IMR-90 (cell line): ENCODE data around the gene NR1H2. TPM values are rescaled to one million over a fixed set of nuclear protein-coding genes. Genes with fewer than 3 reads are reported as not detected.

ENCODE experiments used
- ATAC-seq: fragments of 200-7000 bp; cut with Tn5 transposase; 2 replicates; pipeline ENCODE4 v1.9.1; 2020; ENCODE audit warnings: low read depth, mild to moderate bottlenecking, moderate library complexity
- BruUV-seq: library from RNA; stranded (reverse); fragments of 400-500 nt; replicated peaks from 2 replicates; lab custom pipeline; 2021; lab: Mats Ljungman, UMichigan
- CTCF ChIA-PET: fragments of 300-600 bp; formaldehyde crosslinking; extraction: SDS; loops from one replicate; lab custom pipeline; 2021; ENCODE audit warnings: antibody characterized with exemption; lab: Yijun Ruan, JAX
- POLR2A ChIA-PET: fragments of 300-600 bp; sonication (Branson Sonifier 250); formaldehyde crosslinking; loops from one replicate; lab custom pipeline; 2022; ENCODE audit warnings: antibody characterized with exemption; ENCODE audit not compliant: unreplicated experiment; lab: Charles Lee
- DNase-seq: peaks from one replicate; pipeline ENCODE4 v3.0.0; 2013
- H2AFZ ChIP-seq: replicated peaks from 2 replicates; pipeline ENCODE3; 2013; ENCODE audit warnings: low read length, mild to moderate bottlenecking; ENCODE audit not compliant: poor library complexity
- H2AK5ac ChIP-seq: 2 replicates; pipeline ENCODE4 v1.6.1; 2013; ENCODE audit warnings: low read depth, low read length, inconsistent platforms
- H2AK9ac ChIP-seq: replicated peaks from 2 replicates; pipeline ENCODE3; 2013; ENCODE audit warnings: mild to moderate bottlenecking, low read depth, low read length, moderate library complexity; ENCODE audit not compliant: poor library complexity
- H2BK120ac ChIP-seq: 2 replicates; pipeline ENCODE4 v1.6.1; 2013; ENCODE audit warnings: low read depth, low read length, inconsistent platforms
- H2BK15ac ChIP-seq: 3 replicates; pipeline ENCODE4 v1.6.1; 2013; ENCODE audit warnings: low read depth, low read length, inconsistent platforms
- H2BK20ac ChIP-seq: 2 replicates; pipeline ENCODE4 v1.6.1; 2013; ENCODE audit warnings: low read depth, mild to moderate bottlenecking, inconsistent platforms, low read length, moderate library complexity
- H2BK5ac ChIP-seq: 2 replicates; pipeline ENCODE4 v1.6.1; 2013; ENCODE audit warnings: mild to moderate bottlenecking, low read depth, low read length, inconsistent platforms; ENCODE audit not compliant: poor library complexity, severe bottlenecking
- H3K14ac ChIP-seq: replicated peaks from 2 replicates; pipeline ENCODE4 v1.6.1; 2013; ENCODE audit warnings: low read depth, low read length, inconsistent platforms
- H3K18ac ChIP-seq: 2 replicates; pipeline ENCODE4 v1.6.1; 2013; ENCODE audit warnings: low read depth, low read length, control low read depth
- H3K23ac ChIP-seq: 2 replicates; pipeline ENCODE4 v1.6.1; 2013; ENCODE audit warnings: low read depth, low read length, inconsistent platforms
- H3K27ac ChIP-seq: 2 replicates; pipeline ENCODE4 v1.5.1; 2013; ENCODE audit warnings: mild to moderate bottlenecking, control low read depth, low read length; ENCODE audit not compliant: insufficient read depth
- H3K27me3 ChIP-seq: 2 replicates; pipeline ENCODE4 v1.6.1; 2013; ENCODE audit warnings: low read length; ENCODE audit not compliant: control insufficient read depth, insufficient read depth
- H3K36me3 ChIP-seq: 2 replicates; pipeline ENCODE4 v1.6.1; 2013; ENCODE audit warnings: low read length, mixed read lengths; ENCODE audit not compliant: control insufficient read depth, insufficient read depth
- H3K4ac ChIP-seq: 2 replicates; pipeline ENCODE4 v1.6.1; 2013; ENCODE audit warnings: low read depth, low read length, inconsistent platforms
- H3K4me1 ChIP-seq: 2 replicates; pipeline ENCODE4 v1.6.1; 2013; ENCODE audit warnings: low read length, mixed read lengths; ENCODE audit not compliant: control insufficient read depth, insufficient read depth
- H3K4me2 ChIP-seq: 2 replicates; pipeline ENCODE4 v1.6.1; 2013; ENCODE audit warnings: low read depth, mild to moderate bottlenecking, control low read depth, low read length, moderate library complexity
- H3K4me3 ChIP-seq: 2 replicates; pipeline ENCODE4 v1.5.1; 2013; ENCODE audit warnings: low read depth, mild to moderate bottlenecking, control low read depth, low read length, moderate library complexity; ENCODE audit not compliant: insufficient read depth
- H3K56ac ChIP-seq: 2 replicates; pipeline ENCODE4 v1.6.1; 2013; ENCODE audit warnings: low read length, inconsistent platforms; ENCODE audit not compliant: insufficient read depth; ENCODE audit errors: extremely low read depth
- H3K79me1 ChIP-seq, 2 experiments: 2 replicates each; pipeline ENCODE4 v1.6.1; 2013; ENCODE audit warnings: low read length in 2 of 2, inconsistent platforms in 1 of 2, low read depth in 1 of 2
- H3K9ac ChIP-seq: 2 replicates; pipeline ENCODE4 v1.6.1; 2013; ENCODE audit warnings: low read depth, low read length, control low read depth
- H3K9me1 ChIP-seq: 2 replicates; pipeline ENCODE4 v1.6.1; 2013; ENCODE audit warnings: low read length, inconsistent platforms; ENCODE audit not compliant: insufficient read depth
- H3K9me3 ChIP-seq: 2 replicates; pipeline ENCODE4 v1.6.1; 2013; ENCODE audit warnings: low read length; ENCODE audit not compliant: control insufficient read depth, insufficient read depth
- H4K20me1 ChIP-seq: 2 replicates; pipeline ENCODE4 v1.6.1; 2013; ENCODE audit warnings: low read length, inconsistent platforms; ENCODE audit not compliant: insufficient read depth
- H4K5ac ChIP-seq: 2 replicates; pipeline ENCODE4 v1.6.1; 2013; ENCODE audit warnings: mild to moderate bottlenecking, low read depth, low read length, control low read depth
- H4K8ac ChIP-seq, 2 experiments: 2 replicates each; pipeline ENCODE4 v1.6.1; 2013; ENCODE audit warnings: low read depth in 2 of 2, low read length in 2 of 2, control low read depth in 1 of 2, inconsistent platforms in 1 of 2
- H4K91ac ChIP-seq: 2 replicates; pipeline ENCODE4 v1.6.1; 2013; ENCODE audit warnings: low read depth, low read length, inconsistent platforms; ENCODE audit not compliant: insufficient read depth
- WGBS, 2 experiments: methylation state at CpG; one replicate each; pipeline versions ENCODE4 v1.1.5 to v1.1.7; 2013; ENCODE audit warnings: missing lambda C conversion rate in 2 of 2; ENCODE audit not compliant: insufficient read length in 1 of 2; ENCODE audit errors: extremely low coverage in 2 of 2; 5-methylcytosine and 5-hydroxymethylcytosine counted together
- dilution Hi-C: fragments of 300-500 bp; cut with HindIII; formaldehyde crosslinking; loops from one replicate; pipeline ENCODE4 v1.14.3; 2018; ENCODE audit warnings: low sequenced_read_pairs; ENCODE audit not compliant: unreplicated experiment
- in situ Hi-C: fragments of 300-500 bp; cut with MboI; formaldehyde crosslinking; loops from 3 replicates; pipeline ENCODE4 v1.14.3; 2019; ENCODE audit warnings: low sequenced_read_pairs, inconsistent platforms, mixed read lengths
- intact Hi-C: fragments of 100-400 bp; cut with micrococcal nuclease; formaldehyde crosslinking; loops from 2 replicates; pipeline ENCODE4 v1.10.0; 2022
- polyA plus RNA-seq, 3 experiments: library from polyadenylated mRNA; depleted of rRNA; stranded (reverse); fragments of >200 nt; gene quantifications; 2 replicates each; pipeline ENCODE4 v1.2.3, GENCODE V29; 2012; ENCODE audit warnings: low replicate concordance in 1 of 3
- total RNA-seq: library from RNA; depleted of rRNA; stranded (reverse); fragments of >200 nt; gene quantifications from 2 replicates; pipeline ENCODE4 v1.2.3, GENCODE V29; 2012
- TF ChIP-seq, protein P1 (sequence below): conservative IDR thresholded peaks from 2 replicates; pipeline ENCODE4 v1.5.1; 2012; ENCODE audit warnings: mild to moderate bottlenecking, low read depth, low read length, improper control_type of control experiment
- TF ChIP-seq, protein P2 (sequence below): fragments of 150-350 bp; IDR thresholded peaks from 2 replicates; pipeline ENCODE4 v1.6.1; 2016; ENCODE audit warnings: low read depth, mild to moderate bottlenecking, low read length, moderate library complexity, borderline replicate concordance

NR1H2 gene
- total and polyA plus RNA-seq, 2 of the 4 experiments (the other 2 are of a cell fraction) = 37.8 to 48.4 TPM

DNA sequence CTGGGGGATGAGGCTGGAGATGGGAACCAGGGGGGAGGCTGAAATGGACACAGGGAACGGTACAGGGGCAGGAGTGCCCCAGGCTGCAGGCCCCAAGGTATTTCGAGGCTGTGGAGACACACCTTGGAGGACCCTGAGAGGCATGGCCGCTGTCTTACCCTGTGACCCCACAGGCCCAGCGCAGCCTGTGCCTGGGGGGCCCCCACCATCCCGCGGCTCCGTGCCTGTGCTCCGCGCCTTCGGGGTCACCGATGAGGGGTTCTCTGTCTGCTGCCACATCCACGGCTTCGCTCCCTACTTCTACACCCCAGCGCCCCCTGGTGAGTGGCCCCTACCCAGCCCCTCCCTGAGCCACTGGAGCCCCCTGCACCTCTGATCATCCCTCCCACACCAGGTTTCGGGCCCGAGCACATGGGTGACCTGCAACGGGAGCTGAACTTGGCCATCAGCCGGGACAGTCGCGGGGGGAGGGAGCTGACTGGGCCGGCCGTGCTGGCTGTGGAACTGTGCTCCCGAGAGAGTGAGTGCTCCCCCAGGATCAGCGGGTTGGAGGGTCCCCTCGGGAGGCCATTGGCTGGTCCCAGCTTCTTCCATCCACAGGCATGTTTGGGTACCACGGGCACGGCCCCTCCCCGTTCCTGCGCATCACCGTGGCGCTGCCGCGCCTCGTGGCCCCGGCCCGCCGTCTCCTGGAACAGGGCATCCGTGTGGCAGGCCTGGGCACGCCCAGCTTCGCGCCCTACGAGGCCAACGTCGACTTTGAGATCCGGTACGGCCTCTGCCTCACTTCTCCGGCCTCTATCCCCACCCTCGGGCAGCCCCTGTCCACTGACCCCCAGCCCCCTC lies 25.6 kb downstream of the NR1H2 start:
- DNase-seq (no peak), ATAC-seq (no peak)
- Histone ChIP-seq H3K9ac (no peak overlapping the region), H4K5ac (no peak overlapping the region), H2BK20ac (no peak overlapping the region), H3K56ac (no peak overlapping the region), H3K14ac (no peak overlapping the region), H3K4ac (no peak overlapping the region), H3K27ac (no peak overlapping the region), H3K9me1 (no peaks in the 10 kb centered on the region; the same call in 1 of the 2 replicates), H3K4me3 (no peak overlapping the region), H3K4me2 (no peak overlapping the region), H3K23ac (no peak overlapping the region), H3K9me3 (no peaks in the 10 kb centered on the region), H3K79me1 (peaks cover 0 to 7% of the 10 kb centered on the region in 2 experiments; a peak in 2 of 4 replicates), H4K20me1 (peaks cover 3% of the 10 kb centered on the region; the same call in 1 of the 2 replicates), H3K27me3 (no peaks in the 10 kb centered on the region), H4K8ac (no peak overlapping the region), H4K91ac (no peak overlapping the region), H2AK5ac (no peak overlapping the region), H3K18ac (no peak overlapping the region), H2BK120ac (no peak overlapping the region), H2AK9ac (no peak overlapping the region), H3K36me3 (peaks cover 9% of the 10 kb centered on the region), H2AFZ (no peak overlapping the region), H2BK15ac (no peak overlapping the region), H3K4me1 (no peaks in the 10 kb centered on the region), H2BK5ac (no peak overlapping the region)
- WGBS, 2 experiments = 96% methylated on average over 14 of the region's 48 CpGs; no CpG with 5 or more reads in 1 of the 2 experiments
- ChIA-PET POLR2A (no interaction called here), CTCF (no interaction called here)
- TF ChIP-seq, protein P1, sequence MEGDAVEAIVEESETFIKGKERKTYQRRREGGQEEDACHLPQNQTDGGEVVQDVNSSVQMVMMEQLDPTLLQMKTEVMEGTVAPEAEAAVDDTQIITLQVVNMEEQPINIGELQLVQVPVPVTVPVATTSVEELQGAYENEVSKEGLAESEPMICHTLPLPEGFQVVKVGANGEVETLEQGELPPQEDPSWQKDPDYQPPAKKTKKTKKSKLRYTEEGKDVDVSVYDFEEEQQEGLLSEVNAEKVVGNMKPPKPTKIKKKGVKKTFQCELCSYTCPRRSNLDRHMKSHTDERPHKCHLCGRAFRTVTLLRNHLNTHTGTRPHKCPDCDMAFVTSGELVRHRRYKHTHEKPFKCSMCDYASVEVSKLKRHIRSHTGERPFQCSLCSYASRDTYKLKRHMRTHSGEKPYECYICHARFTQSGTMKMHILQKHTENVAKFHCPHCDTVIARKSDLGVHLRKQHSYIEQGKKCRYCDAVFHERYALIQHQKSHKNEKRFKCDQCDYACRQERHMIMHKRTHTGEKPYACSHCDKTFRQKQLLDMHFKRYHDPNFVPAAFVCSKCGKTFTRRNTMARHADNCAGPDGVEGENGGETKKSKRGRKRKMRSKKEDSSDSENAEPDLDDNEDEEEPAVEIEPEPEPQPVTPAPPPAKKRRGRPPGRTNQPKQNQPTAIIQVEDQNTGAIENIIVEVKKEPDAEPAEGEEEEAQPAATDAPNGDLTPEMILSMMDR = no peak
- TF ChIP-seq, protein P2, sequence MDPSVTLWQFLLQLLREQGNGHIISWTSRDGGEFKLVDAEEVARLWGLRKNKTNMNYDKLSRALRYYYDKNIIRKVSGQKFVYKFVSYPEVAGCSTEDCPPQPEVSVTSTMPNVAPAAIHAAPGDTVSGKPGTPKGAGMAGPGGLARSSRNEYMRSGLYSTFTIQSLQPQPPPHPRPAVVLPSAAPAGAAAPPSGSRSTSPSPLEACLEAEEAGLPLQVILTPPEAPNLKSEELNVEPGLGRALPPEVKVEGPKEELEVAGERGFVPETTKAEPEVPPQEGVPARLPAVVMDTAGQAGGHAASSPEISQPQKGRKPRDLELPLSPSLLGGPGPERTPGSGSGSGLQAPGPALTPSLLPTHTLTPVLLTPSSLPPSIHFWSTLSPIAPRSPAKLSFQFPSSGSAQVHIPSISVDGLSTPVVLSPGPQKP = no peak
- intact Hi-C loops (no loop called here), in situ Hi-C loops (no loop called here), dilution Hi-C loops (no loop called here)
- no TSS peak for BruUV-seq
